Stomach (tissue), 9 donors: ENCODE results near the gene PRLH. TPM values are rescaled to one million over a fixed set of nuclear protein-coding genes. Genes with fewer than 3 reads are reported as not detected.

Source experiments
- DNase-seq, 2 donors: peaks; one replicate each; pipeline versions ENCODE4 v3.0.0 to v3.0.0-alpha.2; 2013 to 2019
- H3K27ac ChIP-seq, 5 donors: fragments of 200-600 bp in 4 of 5; sonication (generic) in 4 of 5; one replicate each; pipeline ENCODE4 v1.5.1; 2013 to 2019; ENCODE audit warnings: mild to moderate bottlenecking in 1 of 5, moderate library complexity in 1 of 5
- H3K27me3 ChIP-seq, 3 donors: fragments of 200-600 bp; sonication (generic); one replicate each; pipeline ENCODE4 v1.5.1; 2017 to 2019; ENCODE audit warnings: mixed run types in 1 of 3
- H3K36me3 ChIP-seq, 4 donors: fragments of 200-600 bp; sonication (generic); 1 replicate in 3 of 4; 2 replicates in 1 of 4; pipeline ENCODE4 v1.5.1; 2016 to 2019
- H3K4me1 ChIP-seq, 4 donors: fragments of 200-600 bp; sonication (generic); one replicate each; pipeline ENCODE4 v1.5.1; 2016 to 2019
- H3K4me3 ChIP-seq, 4 donors: fragments of 200-600 bp; sonication (generic) in 3 of 4; one replicate each; pipeline ENCODE4 v1.5.1; 2016 to 2019; ENCODE audit warnings: mild to moderate bottlenecking in 1 of 4
- H3K9me3 ChIP-seq, 4 donors: fragments of 200-600 bp; sonication (generic); one replicate each; pipeline ENCODE4 v1.5.1; 2016 to 2019
- CTCF ChIP-seq, 7 experiments: fragments of 450-650 bp in 4 of 7; fragments of 200-600 bp in 3 of 7; sonication (generic) in 3 of 7; IDR thresholded peaks; one replicate each; pipeline ENCODE4 v1.5.1; 2016 to 2019; ENCODE audit warnings: antibody characterized with exemption in 7 of 7, control low read depth in 2 of 7, mild to moderate bottlenecking in 1 of 7
- EP300 ChIP-seq: sonication (generic); formaldehyde crosslinking; IDR thresholded peaks from one replicate; pipeline ENCODE4 v1.6.1; 2017; ENCODE audit warnings: antibody characterized with exemption
- POLR2A ChIP-seq, 4 donors: fragments of 450-650 bp; IDR thresholded peaks; one replicate each; pipeline ENCODE4 v1.6.1; 2016; ENCODE audit warnings: antibody characterized with exemption in 4 of 4, control low read depth in 2 of 4, mild to moderate bottlenecking in 1 of 4, moderate library complexity in 1 of 4
- POLR2AphosphoS5 ChIP-seq, 3 donors: sonication (generic); formaldehyde crosslinking; IDR thresholded peaks; one replicate each; pipeline ENCODE4 v1.6.1; 2016; ENCODE audit warnings: antibody characterized with exemption in 3 of 3
- WGBS, 5 donors: extraction: QIAGEN DNeasy Blood & Tissue Kit in 3 of 5; methylation state at CpG; one replicate each; pipeline versions ENCODE4 v1.1.5 to v1.1.7; 2013 to 2018; 5-methylcytosine and 5-hydroxymethylcytosine counted together
- intact Hi-C: fragments of 100-400 bp; cut with DNase I; formaldehyde crosslinking; loops from one replicate; pipeline ENCODE4 v1.15.1; 2023; ENCODE audit warnings: low total_unique reads
- polyA plus RNA-seq, 3 donors: library from polyadenylated mRNA; stranded (reverse); fragments of 200-250 nt; gene quantifications; one replicate each; pipeline ENCODE4 v1.2.3, GENCODE V29; 2013
- total RNA-seq, 5 donors: library from RNA; depleted of rRNA; stranded (reverse); fragments of >200 nt; gene quantifications; one replicate each; pipeline versions ENCODE4 v1.1.0 to v1.2.3, GENCODE V29; 2014 to 2016
- donor health status: healthy with polysubstance abuse.
- donor health status: Bipolar disorder and iron deficiency.
- donor health status: healthy.

Gene PRLH
- total and polyA plus RNA-seq, 8 donors, result not detected

DNA sequence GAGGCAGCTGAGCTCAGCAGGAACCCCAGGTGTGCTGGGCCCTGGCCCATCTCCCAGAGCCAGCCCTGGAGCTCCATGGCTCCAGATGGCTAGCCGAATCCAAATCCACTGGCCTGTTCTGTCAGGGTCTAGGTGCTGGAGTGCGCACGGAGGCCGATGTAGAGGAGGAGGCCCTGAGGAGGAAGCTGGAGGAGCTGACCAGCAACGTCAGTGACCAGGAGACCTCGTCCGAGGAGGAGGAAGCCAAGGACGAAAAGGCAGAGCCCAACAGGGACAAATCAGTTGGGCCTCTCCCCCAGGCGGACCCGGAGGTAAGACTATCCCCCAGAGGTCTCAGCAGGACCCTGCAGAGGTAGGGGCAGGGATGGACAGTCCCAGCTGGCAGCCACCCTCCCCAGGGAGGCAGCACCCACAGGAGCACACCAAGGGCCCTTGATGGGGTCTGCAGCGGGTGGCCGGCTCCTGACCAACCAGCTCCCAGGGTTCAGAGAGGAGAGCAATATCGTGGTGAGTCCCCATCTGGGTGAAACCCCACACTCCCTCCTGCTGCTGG is 26.1 kb upstream of the PRLH start:
- WGBS, 5 donors, result 60 to 88% (median 69%) methylated on average over 12 to 13 of the region's 13 CpGs
- peak overlapping the region; percentile 25 to 67 (median 56) for H3K27ac ChIP-seq

DNA sequence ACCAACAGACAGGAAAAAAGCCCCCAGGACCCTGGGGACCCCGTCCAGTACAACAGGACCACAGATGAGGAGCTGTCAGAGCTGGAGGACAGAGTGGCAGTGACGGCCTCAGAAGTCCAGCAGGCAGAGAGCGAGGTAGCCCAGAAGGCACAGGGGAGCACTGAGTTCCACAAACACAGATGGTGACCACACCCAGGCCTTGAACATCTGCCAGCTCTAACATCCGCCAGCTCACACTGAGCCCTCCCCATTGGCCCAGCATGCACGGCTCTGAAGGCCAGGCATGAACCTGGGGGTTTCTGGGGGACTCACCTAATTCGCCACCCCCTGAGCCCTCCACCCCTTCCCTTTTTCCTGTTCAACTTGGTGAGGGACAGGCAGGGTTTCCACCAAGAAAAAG is 25.6 kb upstream of the PRLH start:
- Histone ChIP-seq H3K9me3 (no peaks in the 10 kb centered on the region), H3K4me3 (no peak overlapping the region), H3K36me3 (peaks cover 8 to 58% (median 47%) of the 10 kb centered on the region in 4 donors), H3K27ac (peak overlapping the region; percentile 25 to 67 (median 56)), H3K27me3 (no peaks in the 10 kb centered on the region), H3K4me1 (peaks cover 24 to 37% (median 33%) of the 10 kb centered on the region in 4 donors)
- TF ChIP-seq EP300, result no peak
- no peak for TF ChIP-seq POLR2A (IDR thresholded peaks at IDR 0.05)
- no peak for TF ChIP-seq POLR2AphosphoS5 (IDR thresholded peaks at IDR 0.05)
- no peak for TF ChIP-seq CTCF (IDR thresholded peaks at IDR 0.05)
- WGBS, 5 donors, result 20 to 56% (median 27%) methylated on average over 3 to 6 of the region's 6 CpGs
- intact Hi-C loops, result no loop called here
- peak; percentile 78 to 82 for DNase-seq

More for the DNA sequence above, 26.1 kb upstream of the PRLH start:
- Histone ChIP-seq H3K4me3 (no peak overlapping the region), H3K4me1 (peaks cover 24 to 37% (median 33%) of the 10 kb centered on the region in 4 donors), H3K27me3 (no peaks in the 10 kb centered on the region), H3K36me3 (peaks cover 5 to 58% (median 46%) of the 10 kb centered on the region in 4 donors), H3K9me3 (no peaks in the 10 kb centered on the region)
- intact Hi-C loops, result no loop called here
- DNase-seq, result peak in 1 of 2 donors; percentile 38
- TF ChIP-seq POLR2A (IDR thresholded peaks at IDR 0.05), result no peak
- TF ChIP-seq CTCF (IDR thresholded peaks at IDR 0.05), result no peak
- TF ChIP-seq EP300, result no peak

GRCh38 chr2:237541243-237541642 is 25.1 kb upstream of the PRLH start:
- Histone ChIP-seq H3K27ac (peak overlapping the region; percentile 25 to 67 (median 56)), H3K36me3 (peaks cover 11 to 58% (median 47%) of the 10 kb centered on the region in 4 donors), H3K27me3 (no peaks in the 10 kb centered on the region), H3K9me3 (no peaks in the 10 kb centered on the region), H3K4me1 (peaks cover 24 to 37% (median 33%) of the 10 kb centered on the region in 4 donors), H3K4me3 (no peak overlapping the region)
- TF ChIP-seq EP300 (no peak), POLR2A (IDR thresholded peaks at IDR 0.05) (no peak), CTCF (IDR thresholded peaks at IDR 0.05) (no peak), POLR2AphosphoS5 (IDR thresholded peaks at IDR 0.05) (no peak)
- DNase-seq, result no peak
- WGBS, 5 donors, result 70 to 80% (median 74%) methylated on average over 5 of the region's 5 CpGs
- intact Hi-C loops, result no loop called here

DNA sequence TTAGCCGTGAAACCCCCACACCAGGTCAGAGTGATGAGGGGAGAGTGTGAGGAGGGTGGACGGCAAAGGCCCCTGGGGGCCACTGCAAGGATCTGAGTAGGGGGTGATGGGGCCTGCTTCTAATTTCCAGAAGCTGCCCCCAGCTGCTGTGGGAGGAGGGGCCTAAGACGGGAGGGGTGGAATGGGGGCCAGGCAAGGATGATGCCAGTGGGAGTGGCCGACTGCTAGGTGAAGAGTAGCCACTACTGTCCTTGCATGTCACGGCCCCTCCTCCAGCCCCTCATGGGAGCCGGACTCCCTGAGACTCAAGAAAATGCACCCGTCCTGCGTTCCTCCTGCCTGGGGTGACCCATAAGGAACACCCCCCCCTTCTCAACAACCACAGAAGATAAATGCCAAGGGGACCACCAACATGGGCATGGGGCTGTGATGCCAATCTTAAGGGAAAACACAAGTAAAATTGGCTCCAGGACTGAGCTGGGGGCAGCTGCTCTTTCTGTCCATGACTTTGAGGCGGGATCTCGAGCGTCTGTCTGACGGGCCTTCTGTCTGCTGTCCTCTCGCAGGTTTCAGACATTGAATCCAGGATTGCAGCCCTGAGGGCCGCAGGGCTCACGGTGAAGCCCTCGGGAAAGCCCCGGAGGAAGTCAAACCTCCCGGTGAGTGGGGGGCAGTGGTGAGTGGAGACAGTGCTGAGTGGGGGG is 24.2 kb upstream of the PRLH start:
- Histone ChIP-seq H3K27ac (peak overlapping the region in 1 of 5 donors; percentile 19), H3K27me3 (no peaks in the 10 kb centered on the region), H3K4me1 (peaks cover 24 to 37% (median 33%) of the 10 kb centered on the region in 4 donors), H3K36me3 (peaks cover 11 to 58% (median 46%) of the 10 kb centered on the region in 4 donors), H3K4me3 (no peak overlapping the region), H3K9me3 (no peaks in the 10 kb centered on the region)
- intact Hi-C loops, result no loop called here
- DNase-seq, result no peak
- no peak for TF ChIP-seq EP300
- TF ChIP-seq POLR2A (IDR thresholded peaks at IDR 0.05), result no peak
- TF ChIP-seq CTCF (IDR thresholded peaks at IDR 0.05), result no peak
- no peak for TF ChIP-seq POLR2AphosphoS5 (IDR thresholded peaks at IDR 0.05)
- WGBS, 5 donors, result 90 to 94% (median 93%) methylated on average over 18 of the region's 18 CpGs
